ENCODE measurements around the gene ZNF20. TPM values are rescaled to one million over a fixed set of nuclear protein-coding genes. Genes with fewer than 3 reads are reported as not detected.

Gene ZNF20
- total RNA-seq: 2.7 and 4.2 TPM in 2 replicates

DNA sequence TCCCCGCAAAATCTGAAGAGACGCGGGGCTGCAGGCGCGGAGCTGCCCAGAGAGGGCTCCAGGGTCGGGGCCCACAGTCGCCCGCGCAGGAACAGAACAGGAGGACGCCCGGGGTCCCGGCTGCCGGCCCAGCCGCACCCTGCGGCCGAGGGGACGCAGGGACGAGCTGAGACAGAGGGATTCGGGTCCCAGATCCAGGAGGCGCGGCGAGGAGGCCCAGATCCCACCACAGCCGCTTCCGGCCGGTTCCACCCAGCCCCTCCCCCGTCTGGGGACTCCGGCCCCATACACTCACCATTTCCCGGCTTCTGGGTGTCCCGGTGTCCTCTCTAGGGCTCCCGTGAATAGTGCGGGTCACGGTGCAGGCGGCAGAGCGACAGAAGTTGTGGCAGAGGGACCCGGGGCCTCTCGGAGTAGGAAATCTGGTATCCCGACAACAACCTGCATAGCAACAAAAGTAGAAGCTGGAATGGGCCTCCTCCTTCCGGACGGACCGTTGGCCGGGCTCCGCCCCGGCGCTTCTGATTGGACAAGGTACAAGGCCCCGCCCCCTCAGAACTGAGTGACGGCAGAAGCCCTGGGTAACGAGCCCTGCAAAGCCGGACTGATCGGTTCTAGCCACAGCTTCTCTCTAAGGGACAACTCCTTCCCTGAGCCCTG, at the start of gene ZNF20:
Gene ZNF20, minus strand, starts transcription at position 466 of the 660 bp plus-strand sequence. Its CDS starts 168 bp downstream, at position 298.
- peak; percentile 73 for DNase-seq (ENCODE audit: low read depth)
- Histone ChIP-seq H3K4me3 (ENCODE audit: low read depth, low read length) (peak within 1 kb of the TSS; percentile 53), H3K36me3 (ENCODE audit: control insufficient read depth, insufficient read depth, low read length) (peaks cover 5% of the 10 kb centered on the region), H3K27me3 (ENCODE audit: control insufficient read depth, insufficient read depth, low read length) (no peaks in the 10 kb centered on the region)
- TF ChIP-seq, protein P1, sequence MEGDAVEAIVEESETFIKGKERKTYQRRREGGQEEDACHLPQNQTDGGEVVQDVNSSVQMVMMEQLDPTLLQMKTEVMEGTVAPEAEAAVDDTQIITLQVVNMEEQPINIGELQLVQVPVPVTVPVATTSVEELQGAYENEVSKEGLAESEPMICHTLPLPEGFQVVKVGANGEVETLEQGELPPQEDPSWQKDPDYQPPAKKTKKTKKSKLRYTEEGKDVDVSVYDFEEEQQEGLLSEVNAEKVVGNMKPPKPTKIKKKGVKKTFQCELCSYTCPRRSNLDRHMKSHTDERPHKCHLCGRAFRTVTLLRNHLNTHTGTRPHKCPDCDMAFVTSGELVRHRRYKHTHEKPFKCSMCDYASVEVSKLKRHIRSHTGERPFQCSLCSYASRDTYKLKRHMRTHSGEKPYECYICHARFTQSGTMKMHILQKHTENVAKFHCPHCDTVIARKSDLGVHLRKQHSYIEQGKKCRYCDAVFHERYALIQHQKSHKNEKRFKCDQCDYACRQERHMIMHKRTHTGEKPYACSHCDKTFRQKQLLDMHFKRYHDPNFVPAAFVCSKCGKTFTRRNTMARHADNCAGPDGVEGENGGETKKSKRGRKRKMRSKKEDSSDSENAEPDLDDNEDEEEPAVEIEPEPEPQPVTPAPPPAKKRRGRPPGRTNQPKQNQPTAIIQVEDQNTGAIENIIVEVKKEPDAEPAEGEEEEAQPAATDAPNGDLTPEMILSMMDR (IDR thresholded peaks at IDR 0.05; ENCODE audit: insufficient read depth, low read length, poor library complexity, severe bottlenecking): no peak

DNA sequence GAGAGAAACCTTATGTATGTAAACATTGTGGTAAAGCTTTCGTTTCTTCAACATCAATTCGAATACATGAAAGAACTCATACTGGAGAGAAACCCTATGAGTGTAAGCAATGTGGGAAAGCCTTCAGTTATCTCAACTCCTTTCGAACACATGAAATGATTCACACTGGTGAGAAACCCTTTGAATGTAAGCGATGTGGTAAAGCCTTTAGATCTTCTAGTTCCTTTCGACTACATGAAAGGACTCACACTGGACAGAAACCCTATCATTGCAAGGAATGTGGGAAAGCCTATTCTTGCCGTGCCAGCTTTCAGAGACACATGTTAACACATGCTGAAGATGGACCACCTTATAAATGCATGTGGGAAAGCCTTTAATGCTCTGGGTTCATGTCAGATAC, 47.5 kb upstream of the ZNF20 start:
- Histone ChIP-seq H3K36me3 (ENCODE audit: control insufficient read depth, insufficient read depth, low read length) (no peaks in the 10 kb centered on the region), H3K27me3 (ENCODE audit: control insufficient read depth, insufficient read depth, low read length) (no peaks in the 10 kb centered on the region), H3K4me3 (ENCODE audit: low read depth, low read length) (no peak overlapping the region)
- TF ChIP-seq, protein P1 (IDR thresholded peaks at IDR 0.05; ENCODE audit: insufficient read depth, low read length, poor library complexity, severe bottlenecking): no peak
- DNase-seq (ENCODE audit: low read depth): no peak

DNA sequence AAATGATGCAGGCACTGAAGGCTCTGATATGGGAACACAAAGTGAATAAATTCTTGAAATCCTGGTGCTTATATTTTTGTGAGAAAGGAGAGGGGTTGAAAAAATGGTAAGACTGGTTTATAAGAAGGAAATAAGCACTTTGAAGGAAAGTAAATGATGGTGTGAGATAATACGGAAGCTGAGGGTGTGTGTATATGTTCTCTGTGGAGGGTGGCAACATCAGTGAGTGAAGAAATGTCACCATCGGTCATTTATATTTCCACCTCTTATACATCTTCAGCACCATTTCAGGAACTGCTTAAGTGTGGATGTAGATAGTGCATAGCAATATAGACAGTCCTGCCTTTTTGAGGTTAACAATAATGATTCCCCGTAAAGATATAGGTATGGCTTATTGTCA, 40.2 kb upstream of the ZNF20 start:
- Histone ChIP-seq H3K36me3 (ENCODE audit: control insufficient read depth, insufficient read depth, low read length) (no peaks in the 10 kb centered on the region), H3K4me3 (ENCODE audit: low read depth, low read length) (no peak overlapping the region), H3K27me3 (ENCODE audit: control insufficient read depth, insufficient read depth, low read length) (no peaks in the 10 kb centered on the region)
- TF ChIP-seq, protein P1 (IDR thresholded peaks at IDR 0.05; ENCODE audit: insufficient read depth, low read length, poor library complexity, severe bottlenecking): no peak
- DNase-seq (ENCODE audit: low read depth): no peak

DNA sequence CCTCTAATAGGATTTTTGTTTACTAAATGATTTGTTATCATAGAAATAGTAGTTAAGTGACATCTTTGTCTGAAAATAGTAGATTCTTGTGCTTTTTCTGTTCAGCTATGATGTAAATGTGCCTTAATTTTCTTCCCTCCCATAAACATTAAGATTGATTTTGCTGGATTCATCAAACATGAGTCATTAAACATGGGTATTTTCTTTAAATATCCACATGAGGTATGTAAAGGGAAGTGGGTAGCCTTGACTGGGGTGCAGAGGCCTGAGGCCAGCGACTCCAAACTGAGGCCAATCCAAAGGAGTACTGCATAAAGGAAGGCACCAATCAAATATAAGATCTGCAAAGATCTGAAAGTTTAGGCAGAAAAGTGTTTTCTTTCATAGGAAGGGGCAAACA, 26.5 kb upstream of the ZNF20 start:
- DNase-seq (ENCODE audit: low read depth): no peak
- Histone ChIP-seq H3K36me3 (ENCODE audit: control insufficient read depth, insufficient read depth, low read length) (no peaks in the 10 kb centered on the region), H3K4me3 (ENCODE audit: low read depth, low read length) (no peak overlapping the region), H3K27me3 (ENCODE audit: control insufficient read depth, insufficient read depth, low read length) (no peaks in the 10 kb centered on the region)
- TF ChIP-seq, protein P1 (IDR thresholded peaks at IDR 0.05; ENCODE audit: insufficient read depth, low read length, poor library complexity, severe bottlenecking): no peak

DNA sequence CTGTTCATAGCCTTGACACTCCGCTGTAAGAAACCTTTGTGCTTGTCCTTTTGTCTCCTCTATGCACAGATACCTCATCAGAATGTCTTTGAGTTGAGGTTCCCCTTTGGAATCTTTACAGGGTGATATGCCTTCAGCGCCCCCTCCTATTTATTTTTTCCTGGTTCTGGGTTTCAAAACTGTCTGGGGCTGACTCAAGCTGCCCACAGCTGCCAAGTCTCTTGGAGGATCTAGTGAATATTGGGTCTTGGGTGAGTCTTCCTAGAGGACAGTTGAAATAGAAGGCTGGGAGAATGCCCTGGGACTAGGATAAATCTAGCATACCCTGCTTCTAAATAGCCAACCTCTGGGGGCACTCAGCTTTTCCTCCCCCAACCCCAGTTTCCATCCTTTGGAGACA, 23.7 kb upstream of the ZNF20 start:
- Histone ChIP-seq H3K27me3 (ENCODE audit: control insufficient read depth, insufficient read depth, low read length) (no peaks in the 10 kb centered on the region), H3K4me3 (ENCODE audit: low read depth, low read length) (peak overlapping the region; percentile 80), H3K36me3 (ENCODE audit: control insufficient read depth, insufficient read depth, low read length) (no peaks in the 10 kb centered on the region)
- TF ChIP-seq, protein P1 (IDR thresholded peaks at IDR 0.05; ENCODE audit: insufficient read depth, low read length, poor library complexity, severe bottlenecking): no peak
- DNase-seq (ENCODE audit: low read depth): no peak
